Hematopoietic multipotent progenitor cell treated with erythropoietin and hydrocortisone succinate and interleukin-3 and kit ligand, for 15 days (in vitro differentiated cells): ENCODE data around the gene CKS1B.

ENCODE experiments used
- DNase-seq: peaks from one replicate; pipeline ENCODE4 v3.0.0-alpha.2; 2015; ENCODE audit warnings: low spot score

CKS1B gene

DNA sequence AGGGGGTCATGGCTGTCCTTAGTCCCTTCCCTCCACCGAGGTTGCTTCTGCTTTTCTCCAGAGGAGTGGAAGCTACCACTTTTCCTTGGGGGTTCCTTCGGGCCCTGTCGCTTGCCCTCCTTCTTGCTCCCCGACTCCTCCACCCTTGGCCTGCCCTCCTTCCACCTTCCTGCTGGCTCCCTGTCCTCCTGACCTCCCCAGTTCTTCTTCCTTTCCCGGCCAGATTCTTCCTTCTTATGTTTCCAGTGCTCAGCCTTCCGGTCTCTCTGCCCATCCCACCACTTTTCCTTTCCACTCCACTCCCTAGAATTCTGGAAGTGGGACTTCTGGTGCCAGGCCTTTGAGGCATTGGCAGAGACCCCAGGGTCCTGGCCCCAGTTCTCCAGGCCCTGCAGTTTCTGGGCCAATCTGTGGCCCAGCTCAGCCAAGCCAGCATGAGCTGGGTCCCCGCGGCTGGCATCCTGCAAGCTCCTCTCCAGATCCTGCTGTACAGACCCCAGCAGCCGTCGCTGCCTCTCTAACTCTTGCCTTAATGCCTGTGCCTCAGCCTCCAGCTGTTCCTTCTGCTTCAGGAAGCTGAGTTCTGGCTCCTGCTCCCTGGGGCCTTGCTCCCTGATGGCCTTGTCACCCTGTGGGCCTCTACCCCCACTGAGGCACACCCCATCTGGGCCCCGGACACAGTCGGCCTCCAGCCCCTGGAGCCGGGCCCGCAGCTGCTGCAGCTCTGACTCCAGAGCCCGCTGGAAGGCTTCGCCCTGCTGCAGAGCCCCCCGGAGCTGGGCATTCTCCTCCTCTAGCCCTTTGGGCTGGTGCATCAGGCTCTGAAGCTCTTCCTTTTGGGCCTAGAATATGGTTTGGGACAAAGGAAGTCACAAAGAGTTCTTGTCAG, 28.3 kb upstream of the CKS1B start:
- DNase-seq = no peak

DNA sequence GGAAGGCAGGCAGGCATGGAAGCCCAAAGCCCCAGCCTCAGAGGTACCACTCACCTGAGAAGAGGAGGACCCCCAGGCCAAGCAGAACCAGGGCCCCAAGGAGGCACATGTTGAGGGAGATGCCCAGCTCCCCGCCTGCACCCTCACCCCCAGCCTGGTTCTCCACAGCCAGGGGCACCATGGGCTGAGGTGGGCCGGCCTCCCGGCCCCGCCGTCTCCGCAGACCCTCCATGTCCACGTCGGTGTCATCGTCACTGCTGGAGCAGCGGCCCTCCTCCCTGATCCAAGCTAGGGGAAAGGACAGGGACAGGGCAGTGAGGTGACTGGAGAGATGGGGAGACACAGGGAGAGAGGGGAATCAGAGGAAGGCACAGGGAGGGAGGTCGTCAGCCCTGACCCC, 26.4 kb upstream of the CKS1B start:
- DNase-seq = no peak

DNA sequence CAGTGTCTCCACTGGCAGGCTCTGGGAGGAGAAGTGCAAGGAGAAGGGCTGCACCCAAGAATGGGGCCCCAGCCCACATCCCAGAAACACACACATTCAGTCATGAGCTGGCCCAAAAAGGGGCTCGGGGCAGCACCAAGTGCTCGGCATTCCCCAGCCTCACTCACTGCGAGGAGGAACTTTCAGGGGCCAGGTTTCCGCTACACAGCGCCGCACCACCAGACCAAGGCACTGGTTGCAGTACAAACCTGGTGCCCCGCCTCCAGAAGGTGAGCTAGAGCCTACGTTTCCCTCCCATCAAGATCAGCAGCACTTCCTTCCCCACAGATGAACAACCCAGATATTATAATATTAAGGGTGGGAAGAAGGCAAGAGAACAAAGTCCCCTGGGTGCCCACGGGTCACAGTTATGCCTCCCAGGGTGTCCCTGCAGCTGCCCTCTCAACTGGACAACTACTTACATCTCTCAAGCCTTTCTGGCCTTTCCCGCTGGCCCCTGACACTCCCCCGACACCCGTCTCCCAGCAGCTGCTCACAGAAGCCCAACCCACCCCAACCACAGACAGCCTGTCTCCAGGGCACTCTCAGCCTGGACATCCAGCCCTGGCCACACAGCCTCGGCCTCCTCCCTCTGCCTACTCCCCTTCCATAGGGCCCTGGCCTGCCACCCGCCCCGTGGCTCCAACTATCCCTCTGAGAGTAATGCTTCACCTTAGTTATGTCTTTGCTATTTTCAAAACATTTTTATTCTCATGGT, 22.4 kb upstream of the CKS1B start:
- no peak for DNase-seq

DNA sequence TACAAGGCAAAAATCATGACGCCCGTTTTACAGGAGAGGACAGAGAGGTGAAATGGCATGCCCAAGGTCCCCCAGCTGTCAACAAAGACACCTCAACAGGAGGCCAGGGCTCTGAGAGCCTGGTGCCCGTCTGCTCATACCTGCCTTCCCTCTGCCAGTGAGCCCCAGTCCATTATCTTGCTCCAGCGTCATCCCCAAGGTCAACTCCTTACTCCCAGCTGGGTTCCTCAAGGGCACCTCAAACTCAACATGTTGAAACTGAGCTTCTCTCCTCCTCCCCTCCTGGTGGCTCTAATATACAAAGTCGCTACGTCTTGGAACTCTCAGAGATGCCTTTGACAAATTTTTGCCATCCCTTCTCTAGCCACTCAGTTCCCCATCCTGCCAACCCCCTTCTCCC, 21.8 kb upstream of the CKS1B start:
- no peak for DNase-seq

- DNase-seq = no peak
Observed at GRCh38 chr1:154953611-154954038, 20.9 kb upstream of the CKS1B start.

- no peak for DNase-seq
Observed at GRCh38 chr1:154954541-154954940, 19.9 kb upstream of the CKS1B start.

DNA sequence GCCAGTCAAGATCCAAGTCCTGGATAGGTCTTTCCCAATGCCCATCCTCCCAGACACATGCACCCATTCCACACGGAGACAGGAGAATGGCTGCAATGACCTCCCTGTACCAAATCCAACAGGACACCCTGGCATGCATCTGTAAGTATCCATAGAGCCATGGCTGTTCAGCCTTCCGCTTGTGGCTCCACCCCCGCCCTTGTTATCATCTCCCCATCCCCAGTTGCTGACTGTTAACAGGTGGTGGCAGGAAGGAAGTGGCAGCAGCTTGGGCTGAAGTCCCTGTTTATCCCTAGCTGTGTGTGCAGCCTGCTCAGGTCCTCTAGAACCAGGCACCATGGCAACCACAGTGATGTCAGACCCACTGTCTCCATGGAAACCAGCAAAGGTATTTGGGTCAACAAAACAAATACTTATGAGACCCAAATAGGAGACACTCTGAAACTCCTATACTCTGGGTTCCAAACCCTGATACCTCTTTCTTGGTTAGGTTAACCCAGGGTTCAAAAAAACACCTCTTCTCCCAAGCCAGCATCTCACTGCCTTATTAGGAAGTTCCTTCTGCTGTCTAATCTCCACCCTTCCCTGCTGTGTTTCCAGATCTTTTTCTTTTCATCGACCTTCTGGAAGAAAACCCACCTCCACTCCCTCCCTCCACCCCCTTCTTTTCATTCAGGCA, 19.3 kb upstream of the CKS1B start:
- peak; percentile 57 for DNase-seq

GRCh38 chr1:154955718-154956543, 18.6 kb upstream of the CKS1B start, which contains the start of gene PBXIP1:
TSS of gene PBXIP1 (minus strand) at chr1:154956099. CDS start at chr1:154953721, 2,378 bp downstream.
- DNase-seq = peak; percentile 91

DNA sequence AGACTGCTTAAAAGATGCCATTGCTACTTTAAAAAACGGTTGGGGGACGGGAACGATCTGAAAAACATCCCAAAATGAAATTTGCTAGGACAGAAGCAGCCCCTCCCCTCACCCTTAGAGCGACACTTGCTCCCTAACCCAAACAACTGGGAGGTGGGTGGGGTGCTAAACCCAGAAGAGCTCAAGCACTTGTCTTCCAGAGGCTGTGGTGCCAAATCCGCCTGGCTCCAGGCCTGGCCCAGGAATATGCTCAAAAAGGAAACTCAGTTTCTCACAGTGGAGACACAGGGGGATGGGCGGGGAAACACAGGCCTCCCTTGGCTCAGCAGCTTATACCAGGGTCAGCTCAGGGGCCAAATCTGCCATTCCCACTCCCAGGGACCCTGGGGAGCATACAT, 17.9 kb upstream of the CKS1B start:
- no peak for DNase-seq

DNA sequence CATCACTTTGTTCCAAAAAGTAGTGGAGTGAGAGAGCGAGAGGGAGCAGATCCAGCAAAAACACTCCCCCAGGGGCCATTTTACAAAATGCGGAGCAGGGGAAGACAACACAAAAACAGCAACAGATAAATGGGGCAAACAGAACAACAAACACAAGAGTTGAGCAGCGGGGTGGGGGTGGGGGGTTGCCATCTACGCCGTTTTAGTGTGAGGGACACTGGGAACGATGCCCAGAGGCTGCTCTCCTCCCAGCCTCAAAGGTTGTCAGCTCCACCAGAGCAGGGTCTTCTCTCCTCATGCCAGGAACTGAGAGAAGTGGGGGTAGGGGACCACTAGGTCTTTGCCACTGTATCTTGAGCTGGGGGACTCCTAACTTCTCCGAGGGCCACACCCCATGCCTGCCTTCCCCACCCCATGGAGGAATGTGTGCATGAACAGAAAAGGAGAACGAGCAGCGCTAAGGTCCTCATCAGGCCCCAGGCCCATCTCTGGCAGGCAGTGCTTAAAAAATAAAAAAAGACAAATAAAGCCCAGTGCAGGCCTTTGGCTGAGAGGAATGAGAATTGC, 17.3 kb upstream of the CKS1B start:
- DNase-seq = no peak

- no peak for DNase-seq
Observed at GRCh38 chr1:154958036-154958435, 16.4 kb upstream of the CKS1B start.

DNA sequence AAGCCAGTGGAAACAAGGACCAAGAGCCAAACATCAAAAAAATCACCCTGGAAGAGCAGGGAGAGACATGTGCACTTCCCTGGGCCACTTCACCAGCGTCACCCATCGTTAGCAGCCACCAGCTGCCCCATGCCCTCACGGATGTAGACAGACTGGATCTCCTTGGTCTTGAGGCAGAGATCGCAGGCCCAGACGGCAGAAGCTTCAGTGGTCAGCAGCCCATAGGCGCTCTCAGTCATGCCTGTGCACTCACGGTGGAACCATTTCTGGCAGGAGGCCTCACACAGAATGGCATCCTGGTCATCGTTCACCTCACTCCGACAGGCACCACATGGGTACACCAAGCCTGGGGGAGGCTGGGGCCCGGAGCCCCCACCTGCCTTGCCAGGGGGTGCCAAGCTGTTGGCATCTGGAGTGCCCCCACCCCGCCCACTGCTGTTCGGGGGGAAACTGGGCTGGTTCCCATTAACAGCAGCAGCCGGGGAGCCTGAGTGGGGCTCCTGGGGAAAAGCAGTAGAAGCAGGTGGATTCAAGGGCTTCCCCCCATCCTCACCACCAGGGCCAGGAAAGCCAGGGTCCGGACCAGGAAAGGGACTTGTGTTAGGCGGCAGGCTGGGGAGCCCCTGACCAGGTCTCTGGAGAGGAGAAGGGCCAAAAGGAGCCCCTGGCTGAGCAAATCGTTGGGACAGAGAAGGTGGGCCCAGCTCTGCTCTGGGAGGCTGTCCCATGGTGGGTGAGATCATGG, 15.6 kb upstream of the CKS1B start:
- DNase-seq = no peak

GRCh38 chr1:154959426-154959780, 15.1 kb upstream of the CKS1B start:
- no peak for DNase-seq

DNA sequence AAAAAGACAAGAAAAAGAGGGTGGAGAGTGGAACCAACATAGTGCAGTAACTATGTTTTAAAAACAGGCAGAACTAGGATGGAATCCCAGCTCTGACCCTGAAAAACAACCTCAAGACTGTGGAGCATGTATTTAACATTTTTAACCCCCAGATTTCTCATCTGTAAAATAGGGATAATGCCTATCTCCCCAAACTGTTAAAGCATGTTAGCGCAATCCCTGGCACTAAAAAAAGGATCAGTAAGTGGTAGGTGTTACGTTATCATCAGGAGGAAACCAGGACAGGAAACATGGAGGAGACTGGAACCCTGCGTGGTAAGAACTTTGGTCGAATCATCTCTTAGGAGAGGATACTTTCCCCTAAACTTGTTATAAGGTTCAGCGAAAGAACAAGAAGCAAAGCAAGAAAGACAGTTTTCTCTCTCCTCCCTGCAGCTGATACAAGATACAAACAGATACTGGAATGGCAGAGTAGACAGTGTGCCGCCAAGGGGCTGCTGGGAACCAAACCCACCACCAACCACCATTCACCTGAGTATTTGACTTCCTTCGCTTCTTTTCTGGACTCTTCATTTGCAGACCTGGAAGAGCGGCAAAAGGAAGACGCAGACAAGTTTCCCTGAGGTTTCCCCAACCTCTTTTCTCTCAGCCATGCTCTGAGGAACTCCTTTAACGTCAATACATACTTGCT, 13.9 kb upstream of the CKS1B start:
- no peak for DNase-seq

GRCh38 chr1:154961207-154962155, 13.0 kb upstream of the CKS1B start, which contains the start of gene PYGO2:
TSS of gene PYGO2 (minus strand) at chr1:154961782. CDS start at chr1:154961576, 206 bp downstream.
- peak; percentile 78 for DNase-seq

- peak; percentile 35 for DNase-seq
Observed at GRCh38 chr1:154962156-154962749, 12.2 kb upstream of the CKS1B start.

DNA sequence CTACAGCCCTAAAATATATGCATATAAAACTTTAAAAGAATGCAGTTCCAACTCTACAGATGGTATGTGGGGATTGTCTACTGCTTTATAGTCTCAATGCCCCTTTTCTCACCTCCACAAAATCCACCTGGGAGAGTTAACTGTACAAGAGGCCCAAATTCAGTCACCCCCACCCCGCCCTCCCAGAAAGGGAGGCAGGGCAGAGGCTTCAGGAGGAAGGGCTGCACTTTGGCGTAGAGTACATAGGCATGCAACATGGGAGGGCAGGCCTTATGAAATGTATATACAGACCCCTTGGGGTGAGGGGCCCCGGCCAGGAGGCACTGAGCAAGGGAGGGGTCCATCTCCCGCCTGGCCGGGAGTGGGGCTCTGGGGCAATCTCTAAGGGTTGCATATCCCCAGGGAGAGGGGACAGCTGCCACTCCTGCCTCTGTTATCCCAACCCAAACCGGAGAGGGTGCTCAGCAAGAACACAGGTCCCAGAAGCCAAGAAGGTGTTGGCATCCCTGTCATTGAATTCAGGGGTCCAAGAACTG, 11.6 kb upstream of the CKS1B start:
- DNase-seq = no peak

DNA sequence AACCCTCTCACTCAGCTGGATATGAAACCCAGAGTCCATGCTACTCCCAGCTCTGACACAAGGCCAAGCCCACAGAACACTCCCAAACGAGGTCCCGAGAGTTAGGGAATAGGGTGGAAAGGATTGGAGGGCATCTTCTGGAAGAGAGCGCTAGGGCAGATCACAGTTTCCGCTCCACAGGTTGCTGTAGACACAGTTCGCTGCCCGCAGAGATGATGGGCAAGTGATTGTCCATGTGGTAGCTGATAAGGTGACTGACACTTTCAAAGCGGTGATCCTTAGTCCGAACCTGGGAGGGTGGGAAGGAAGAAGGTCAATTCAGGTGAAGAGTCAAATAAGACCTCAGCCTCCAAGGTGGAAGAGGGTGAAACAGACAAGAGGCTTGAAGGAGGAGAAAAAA, 10.8 kb upstream of the CKS1B start:
- no peak for DNase-seq
